Panc1 (cell line): Measurements from ENCODE around the gene FLT3. TPM values are rescaled to one million over a fixed set of nuclear protein-coding genes. Genes with fewer than 3 reads are reported as not detected.

Experiments used
- ATAC-seq: fragments of 200-7000 bp; cut with Tn5 transposase; 2 replicates; pipeline ENCODE4 v1.9.1; 2020; ENCODE audit warnings: mild to moderate bottlenecking, moderate library complexity
- BruUV-seq: library from RNA; stranded (reverse); fragments of 400-500 nt; replicated peaks from 2 replicates; lab custom pipeline; 2021; lab: Mats Ljungman, UMichigan
- CTCF ChIA-PET: fragments of 300-600 bp; sonication (Branson Sonifier 250); formaldehyde crosslinking; loops from one replicate; lab custom pipeline; 2022; ENCODE audit warnings: antibody characterized with exemption; lab: Charles Lee
- POLR2A ChIA-PET: fragments of 300-600 bp; sonication (Branson Sonifier 250); formaldehyde crosslinking; loops from one replicate; lab custom pipeline; 2022; ENCODE audit warnings: antibody characterized with exemption; lab: Charles Lee
- DNase-seq: peaks from one replicate; pipeline ENCODE4 v3.0.0-alpha.2; 2010; ENCODE audit warnings: low read depth, low spot score
- H3K27ac ChIP-seq: 2 replicates; pipeline ENCODE4 v1.5.1; 2011; ENCODE audit warnings: mild to moderate bottlenecking, low read length, inconsistent platforms
- H3K27me3 ChIP-seq: fragments of 200-500 bp; sonication (Bioruptor generic); 2 replicates; pipeline ENCODE4 v1.6.0; 2014; ENCODE audit warnings: low read length, inconsistent platforms; ENCODE audit not compliant: control insufficient read depth, insufficient read depth
- H3K36me3 ChIP-seq: fragments of 200-500 bp; sonication (Bioruptor generic); 2 replicates; pipeline ENCODE4 v1.5.1; 2014; ENCODE audit warnings: inconsistent platforms, mild to moderate bottlenecking, low read length, moderate library complexity; ENCODE audit not compliant: control insufficient read depth, insufficient read depth
- H3K4me1 ChIP-seq: 2 replicates; pipeline ENCODE4 v1.5.1; 2011; ENCODE audit warnings: inconsistent platforms, mild to moderate bottlenecking, low read length, moderate library complexity; ENCODE audit not compliant: control insufficient read depth, insufficient read depth
- H3K4me3 ChIP-seq, 2 experiments: 2 replicates each; pipeline ENCODE4 v1.5.1; 2011 to 2012; ENCODE audit warnings: low read depth in 2 of 2, low read length in 2 of 2, mild to moderate bottlenecking in 2 of 2, inconsistent platforms in 1 of 2, moderate library complexity in 1 of 2
- H3K9me3 ChIP-seq: fragments of 200-500 bp; sonication (Bioruptor generic); 2 replicates; pipeline ENCODE4 v1.5.1; 2014; ENCODE audit warnings: low read depth, mild to moderate bottlenecking, inconsistent platforms, low read length, moderate library complexity; ENCODE audit not compliant: control insufficient read depth, insufficient read depth
- POLR2AphosphoS5 ChIP-seq: IDR thresholded peaks from 2 replicates; pipeline ENCODE4 v1.6.1; 2012; ENCODE audit warnings: mild to moderate bottlenecking, low read depth, low read length, moderate library complexity
- SIN3A ChIP-seq: IDR thresholded peaks from 2 replicates; pipeline ENCODE4 v1.6.1; 2012; ENCODE audit warnings: low read depth, mild to moderate bottlenecking, low read length, moderate library complexity, borderline replicate concordance; ENCODE audit not compliant: insufficient read depth
- TCF7L2 ChIP-seq: IDR thresholded peaks from 2 replicates; pipeline ENCODE4 v1.6.1; 2011; ENCODE audit warnings: mild to moderate bottlenecking, low read depth, low read length, inconsistent platforms
- in situ Hi-C: cut with HindIII; loops from 2 replicates; pipeline ENCODE4 v1.10.0; 2016; ENCODE audit warnings: low sequenced_read_pairs, low pct_unique_long_range_greater_than_20kb
- intact Hi-C: fragments of 100-400 bp; cut with micrococcal nuclease; formaldehyde crosslinking; loops from one replicate; pipeline ENCODE4 v1.10.0; 2022; ENCODE audit not compliant: unreplicated experiment
- total RNA-seq: library from RNA; stranded (reverse); gene quantifications from one replicate; pipeline ENCODE4 v1.2.1, GENCODE V29; 2021; ENCODE audit not compliant: unreplicated experiment
- TF ChIP-seq, protein P1 (sequence below): fragments of 450-650 bp; IDR thresholded peaks from 2 replicates; pipeline ENCODE4 v1.5.1; 2017; ENCODE audit warnings: mild to moderate bottlenecking
- TF ChIP-seq, protein P2 (sequence below), 2 experiments: IDR thresholded peaks; 2 replicates each; pipeline ENCODE4 v1.6.1; 2011 to 2012; ENCODE audit warnings: low read depth in 2 of 2, control low read depth in 1 of 2, low read length in 1 of 2, mild to moderate bottlenecking in 1 of 2, moderate library complexity in 1 of 2; ENCODE audit not compliant: insufficient read depth in 1 of 2

Gene FLT3
- total RNA-seq, 1 experiment from 2014 or later = 0.08 TPM

DNA sequence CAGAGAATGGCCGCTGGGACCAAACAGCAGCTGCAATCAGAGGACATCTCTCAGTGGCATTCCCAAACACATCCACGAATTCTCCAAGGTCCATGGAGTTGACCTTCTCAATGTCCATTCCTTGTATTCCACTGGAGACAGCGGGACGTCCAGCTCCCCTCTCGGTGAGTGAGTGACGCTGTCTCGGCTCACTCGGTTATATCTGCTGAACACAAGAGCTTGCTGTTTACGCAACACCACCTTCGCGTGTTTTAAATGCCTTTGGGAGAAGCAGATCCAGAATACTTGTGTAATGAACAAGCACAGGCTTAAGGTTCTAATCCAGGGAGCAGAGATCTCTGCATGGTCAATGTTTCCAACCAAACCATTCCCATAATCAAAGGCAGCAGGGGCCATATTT lies 111.9 kb downstream of the FLT3 start, which contains the start of gene URAD:
URAD (minus strand) TSS at position 174 of the 400 bp plus-strand sequence; CDS start at position 118, 56 bp downstream.
- no peak for ATAC-seq
- no peaks in the 10 kb centered on the region for H3K36me3 ChIP-seq
- no peak within 1 kb of the TSS for H3K27ac ChIP-seq
- in situ Hi-C loops = no loop called here
- no TSS peak for BruUV-seq
- no peak within 1 kb of the TSS for H3K4me3 ChIP-seq
- no peaks in the 10 kb centered on the region for H3K27me3 ChIP-seq
- no peaks in the 10 kb centered on the region for H3K4me1 ChIP-seq
- POLR2A ChIA-PET = no interaction called here
- intact Hi-C loops = loop anchor here (10.0 kb wide), 3 partner anchors 154 to 624 kb away; no protein-coding TSS in a partner anchor
- DNase-seq = no peak
- TF ChIP-seq, protein P1, sequence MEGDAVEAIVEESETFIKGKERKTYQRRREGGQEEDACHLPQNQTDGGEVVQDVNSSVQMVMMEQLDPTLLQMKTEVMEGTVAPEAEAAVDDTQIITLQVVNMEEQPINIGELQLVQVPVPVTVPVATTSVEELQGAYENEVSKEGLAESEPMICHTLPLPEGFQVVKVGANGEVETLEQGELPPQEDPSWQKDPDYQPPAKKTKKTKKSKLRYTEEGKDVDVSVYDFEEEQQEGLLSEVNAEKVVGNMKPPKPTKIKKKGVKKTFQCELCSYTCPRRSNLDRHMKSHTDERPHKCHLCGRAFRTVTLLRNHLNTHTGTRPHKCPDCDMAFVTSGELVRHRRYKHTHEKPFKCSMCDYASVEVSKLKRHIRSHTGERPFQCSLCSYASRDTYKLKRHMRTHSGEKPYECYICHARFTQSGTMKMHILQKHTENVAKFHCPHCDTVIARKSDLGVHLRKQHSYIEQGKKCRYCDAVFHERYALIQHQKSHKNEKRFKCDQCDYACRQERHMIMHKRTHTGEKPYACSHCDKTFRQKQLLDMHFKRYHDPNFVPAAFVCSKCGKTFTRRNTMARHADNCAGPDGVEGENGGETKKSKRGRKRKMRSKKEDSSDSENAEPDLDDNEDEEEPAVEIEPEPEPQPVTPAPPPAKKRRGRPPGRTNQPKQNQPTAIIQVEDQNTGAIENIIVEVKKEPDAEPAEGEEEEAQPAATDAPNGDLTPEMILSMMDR = no peak
- no peak for TF ChIP-seq TCF7L2
- TF ChIP-seq, protein P2, sequence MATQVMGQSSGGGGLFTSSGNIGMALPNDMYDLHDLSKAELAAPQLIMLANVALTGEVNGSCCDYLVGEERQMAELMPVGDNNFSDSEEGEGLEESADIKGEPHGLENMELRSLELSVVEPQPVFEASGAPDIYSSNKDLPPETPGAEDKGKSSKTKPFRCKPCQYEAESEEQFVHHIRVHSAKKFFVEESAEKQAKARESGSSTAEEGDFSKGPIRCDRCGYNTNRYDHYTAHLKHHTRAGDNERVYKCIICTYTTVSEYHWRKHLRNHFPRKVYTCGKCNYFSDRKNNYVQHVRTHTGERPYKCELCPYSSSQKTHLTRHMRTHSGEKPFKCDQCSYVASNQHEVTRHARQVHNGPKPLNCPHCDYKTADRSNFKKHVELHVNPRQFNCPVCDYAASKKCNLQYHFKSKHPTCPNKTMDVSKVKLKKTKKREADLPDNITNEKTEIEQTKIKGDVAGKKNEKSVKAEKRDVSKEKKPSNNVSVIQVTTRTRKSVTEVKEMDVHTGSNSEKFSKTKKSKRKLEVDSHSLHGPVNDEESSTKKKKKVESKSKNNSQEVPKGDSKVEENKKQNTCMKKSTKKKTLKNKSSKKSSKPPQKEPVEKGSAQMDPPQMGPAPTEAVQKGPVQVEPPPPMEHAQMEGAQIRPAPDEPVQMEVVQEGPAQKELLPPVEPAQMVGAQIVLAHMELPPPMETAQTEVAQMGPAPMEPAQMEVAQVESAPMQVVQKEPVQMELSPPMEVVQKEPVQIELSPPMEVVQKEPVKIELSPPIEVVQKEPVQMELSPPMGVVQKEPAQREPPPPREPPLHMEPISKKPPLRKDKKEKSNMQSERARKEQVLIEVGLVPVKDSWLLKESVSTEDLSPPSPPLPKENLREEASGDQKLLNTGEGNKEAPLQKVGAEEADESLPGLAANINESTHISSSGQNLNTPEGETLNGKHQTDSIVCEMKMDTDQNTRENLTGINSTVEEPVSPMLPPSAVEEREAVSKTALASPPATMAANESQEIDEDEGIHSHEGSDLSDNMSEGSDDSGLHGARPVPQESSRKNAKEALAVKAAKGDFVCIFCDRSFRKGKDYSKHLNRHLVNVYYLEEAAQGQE (IDR thresholded peaks at IDR 0.05; ENCODE audit: insufficient read depth in 1 of 2, low read depth in 2 of 2, low read length in 1 of 2) = no peak
- no peak for TF ChIP-seq SIN3A
- no peak for TF ChIP-seq POLR2AphosphoS5
- CTCF ChIA-PET = no interaction called here
- no peaks in the 10 kb centered on the region for H3K9me3 ChIP-seq

DNA sequence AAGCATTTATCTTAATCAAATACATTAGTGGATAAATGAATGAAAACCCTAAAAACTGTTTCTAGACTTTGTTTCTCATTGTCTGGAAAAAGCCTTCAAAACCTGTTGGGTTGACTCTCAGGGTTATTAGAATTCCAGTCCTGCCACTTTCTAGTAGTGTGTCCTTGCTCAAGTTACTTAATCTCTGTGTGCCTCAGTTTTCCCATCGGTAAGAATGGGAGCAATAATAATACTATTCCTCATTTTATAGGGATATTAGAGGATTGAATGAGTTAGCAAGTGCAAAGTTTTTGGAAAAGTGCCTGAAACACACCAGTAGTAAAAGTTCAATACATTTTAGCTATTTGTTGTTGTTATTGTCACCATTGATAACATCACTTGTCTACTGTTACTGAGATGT lies 114.8 kb downstream of the FLT3 start:
- DNase-seq (no peak), ATAC-seq (no peak)
- ChIA-PET CTCF (interaction anchor here (0.5 to 2.2 kb wide), 2 partner anchors 112 to 159 kb away, joined by 5 to 8 read pairs; no protein-coding TSS in a partner anchor), POLR2A (no interaction called here)
- Histone ChIP-seq H3K9me3 (no peaks in the 10 kb centered on the region), H3K4me1 (no peaks in the 10 kb centered on the region), H3K27me3 (no peaks in the 10 kb centered on the region), H3K4me3 (no peak overlapping the region), H3K27ac (no peak overlapping the region), H3K36me3 (no peaks in the 10 kb centered on the region)
- TF ChIP-seq, protein P1 = no peak
- TF ChIP-seq TCF7L2 (no peak), POLR2AphosphoS5 (no peak), SIN3A (no peak)
- TF ChIP-seq, protein P2 (IDR thresholded peaks at IDR 0.05; ENCODE audit: insufficient read depth in 1 of 2, low read depth in 2 of 2, low read length in 1 of 2) = no peak
- intact Hi-C loops (loop anchor here (10.0 kb wide), 3 partner anchors 151 to 621 kb away; no protein-coding TSS in a partner anchor), in situ Hi-C loops (no loop called here)
- no TSS peak for BruUV-seq
